Measurements from ENCODE around the gene TMEM59L. TPM values are rescaled to one million over a fixed set of nuclear protein-coding genes. Genes with fewer than 3 reads are reported as not detected.

The TMEM59L gene
- total and polyA plus RNA-seq, 10 of the 15 experiments (the other 5 are each of a cell fraction or from before 2014, with no cell fraction given), result 0.06 TPM; not detected in 9

DNA sequence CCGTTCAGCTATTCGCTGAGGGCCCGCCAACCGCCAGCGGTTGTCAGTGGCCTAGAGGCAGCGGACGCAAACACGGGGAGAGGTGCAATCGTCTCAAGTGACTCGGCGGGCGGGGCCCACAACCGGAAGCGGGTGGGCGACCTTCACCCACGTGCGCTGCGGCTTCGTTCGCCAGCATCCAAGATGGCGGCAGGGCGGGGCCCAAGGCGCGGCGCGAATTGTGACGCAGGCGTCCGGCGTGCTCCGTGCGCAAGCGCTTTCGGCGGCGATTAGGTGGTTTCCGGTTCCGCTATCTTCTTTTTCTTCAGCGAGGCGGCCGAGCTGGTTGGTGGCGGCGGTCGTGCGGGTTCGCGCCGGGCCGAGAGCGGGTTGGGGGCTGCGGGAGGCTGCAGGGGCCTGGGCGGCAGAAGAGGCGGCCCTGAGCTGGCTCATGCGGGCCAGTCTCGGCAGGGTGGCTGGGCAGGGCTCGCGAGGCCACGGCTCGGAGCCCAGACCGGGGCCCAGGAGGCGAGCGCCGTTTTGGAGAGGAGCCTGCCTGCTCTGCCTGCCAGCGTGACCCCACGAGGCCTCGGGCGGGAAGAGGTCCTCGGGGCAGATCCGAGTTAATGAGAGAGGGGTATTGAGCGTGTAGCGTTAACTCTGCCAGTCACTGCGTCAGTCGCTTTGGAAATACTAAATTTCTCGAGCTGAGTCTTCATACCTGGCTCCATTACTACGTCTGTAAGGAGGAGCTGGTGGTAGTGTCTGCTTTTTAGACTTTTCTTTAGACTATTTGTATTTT lies 40.9 kb upstream of the TMEM59L start, which contains the start of gene UBA52 (continued):
- TF ChIP-seq JUND (IDR thresholded peaks at IDR 0.05; ENCODE audit: low read depth, low read length), result 0 out of 2 replicates have a peak, but pooled peaks have one; percentile 25
- peak; percentile 65; the same call in 1 of the 2 replicates for TF ChIP-seq CHD2 (IDR thresholded peaks at IDR 0.05; ENCODE audit: borderline replicate concordance, low read depth, low read length)
- peak; percentile 81 for TF ChIP-seq NRF1 (conservative IDR thresholded peaks at IDR 0.05; ENCODE audit: low read depth, low read length)
- TF ChIP-seq RFX5 (IDR thresholded peaks at IDR 0.05; ENCODE audit: low read depth, low read length), result peak; percentile 85
- TF ChIP-seq, protein P1, sequence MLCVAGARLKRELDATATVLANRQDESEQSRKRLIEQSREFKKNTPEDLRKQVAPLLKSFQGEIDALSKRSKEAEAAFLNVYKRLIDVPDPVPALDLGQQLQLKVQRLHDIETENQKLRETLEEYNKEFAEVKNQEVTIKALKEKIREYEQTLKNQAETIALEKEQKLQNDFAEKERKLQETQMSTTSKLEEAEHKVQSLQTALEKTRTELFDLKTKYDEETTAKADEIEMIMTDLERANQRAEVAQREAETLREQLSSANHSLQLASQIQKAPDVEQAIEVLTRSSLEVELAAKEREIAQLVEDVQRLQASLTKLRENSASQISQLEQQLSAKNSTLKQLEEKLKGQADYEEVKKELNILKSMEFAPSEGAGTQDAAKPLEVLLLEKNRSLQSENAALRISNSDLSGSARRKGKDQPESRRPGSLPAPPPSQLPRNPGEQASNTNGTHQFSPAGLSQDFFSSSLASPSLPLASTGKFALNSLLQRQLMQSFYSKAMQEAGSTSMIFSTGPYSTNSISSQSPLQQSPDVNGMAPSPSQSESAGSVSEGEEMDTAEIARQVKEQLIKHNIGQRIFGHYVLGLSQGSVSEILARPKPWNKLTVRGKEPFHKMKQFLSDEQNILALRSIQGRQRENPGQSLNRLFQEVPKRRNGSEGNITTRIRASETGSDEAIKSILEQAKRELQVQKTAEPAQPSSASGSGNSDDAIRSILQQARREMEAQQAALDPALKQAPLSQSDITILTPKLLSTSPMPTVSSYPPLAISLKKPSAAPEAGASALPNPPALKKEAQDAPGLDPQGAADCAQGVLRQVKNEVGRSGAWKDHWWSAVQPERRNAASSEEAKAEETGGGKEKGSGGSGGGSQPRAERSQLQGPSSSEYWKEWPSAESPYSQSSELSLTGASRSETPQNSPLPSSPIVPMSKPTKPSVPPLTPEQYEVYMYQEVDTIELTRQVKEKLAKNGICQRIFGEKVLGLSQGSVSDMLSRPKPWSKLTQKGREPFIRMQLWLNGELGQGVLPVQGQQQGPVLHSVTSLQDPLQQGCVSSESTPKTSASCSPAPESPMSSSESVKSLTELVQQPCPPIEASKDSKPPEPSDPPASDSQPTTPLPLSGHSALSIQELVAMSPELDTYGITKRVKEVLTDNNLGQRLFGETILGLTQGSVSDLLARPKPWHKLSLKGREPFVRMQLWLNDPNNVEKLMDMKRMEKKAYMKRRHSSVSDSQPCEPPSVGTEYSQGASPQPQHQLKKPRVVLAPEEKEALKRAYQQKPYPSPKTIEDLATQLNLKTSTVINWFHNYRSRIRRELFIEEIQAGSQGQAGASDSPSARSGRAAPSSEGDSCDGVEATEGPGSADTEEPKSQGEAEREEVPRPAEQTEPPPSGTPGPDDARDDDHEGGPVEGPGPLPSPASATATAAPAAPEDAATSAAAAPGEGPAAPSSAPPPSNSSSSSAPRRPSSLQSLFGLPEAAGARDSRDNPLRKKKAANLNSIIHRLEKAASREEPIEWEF (IDR thresholded peaks at IDR 0.05; ENCODE audit: insufficient replicate concordance, low read depth, low read length), result no peak
- TF ChIP-seq SUPT20H (IDR thresholded peaks at IDR 0.05; ENCODE audit: borderline replicate concordance, control insufficient read depth, low read depth, low read length), result no peak
- no peak for TF ChIP-seq ETV6 (conservative IDR thresholded peaks at IDR 0.05 in 1 of 2, IDR thresholded peaks at IDR 0.05 in 1 of 2; ENCODE audit: borderline replicate concordance in 1 of 2, low read depth in 1 of 2)
- TF ChIP-seq SP1 (IDR thresholded peaks at IDR 0.05; ENCODE audit: low read depth, low read length), result peak; percentile 82
- TF ChIP-seq LARP7 (IDR thresholded peaks at IDR 0.05), result peak; percentile 96
- peak; percentile 37; the same call in 1 of the 2 replicates for TF ChIP-seq SPI1 (IDR thresholded peaks at IDR 0.05; ENCODE audit: borderline replicate concordance, insufficient read depth, low read depth, low read length)
- no peak for TF ChIP-seq EZH2 (IDR thresholded peaks at IDR 0.05; ENCODE audit: borderline replicate concordance, control insufficient read depth, low read depth, low read length)
- TF ChIP-seq, protein P2, sequence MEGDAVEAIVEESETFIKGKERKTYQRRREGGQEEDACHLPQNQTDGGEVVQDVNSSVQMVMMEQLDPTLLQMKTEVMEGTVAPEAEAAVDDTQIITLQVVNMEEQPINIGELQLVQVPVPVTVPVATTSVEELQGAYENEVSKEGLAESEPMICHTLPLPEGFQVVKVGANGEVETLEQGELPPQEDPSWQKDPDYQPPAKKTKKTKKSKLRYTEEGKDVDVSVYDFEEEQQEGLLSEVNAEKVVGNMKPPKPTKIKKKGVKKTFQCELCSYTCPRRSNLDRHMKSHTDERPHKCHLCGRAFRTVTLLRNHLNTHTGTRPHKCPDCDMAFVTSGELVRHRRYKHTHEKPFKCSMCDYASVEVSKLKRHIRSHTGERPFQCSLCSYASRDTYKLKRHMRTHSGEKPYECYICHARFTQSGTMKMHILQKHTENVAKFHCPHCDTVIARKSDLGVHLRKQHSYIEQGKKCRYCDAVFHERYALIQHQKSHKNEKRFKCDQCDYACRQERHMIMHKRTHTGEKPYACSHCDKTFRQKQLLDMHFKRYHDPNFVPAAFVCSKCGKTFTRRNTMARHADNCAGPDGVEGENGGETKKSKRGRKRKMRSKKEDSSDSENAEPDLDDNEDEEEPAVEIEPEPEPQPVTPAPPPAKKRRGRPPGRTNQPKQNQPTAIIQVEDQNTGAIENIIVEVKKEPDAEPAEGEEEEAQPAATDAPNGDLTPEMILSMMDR (IDR thresholded peaks at IDR 0.05 in 2 of 3, conservative IDR thresholded peaks at IDR 0.05 in 1 of 3; ENCODE audit: control insufficient read depth in 2 of 3, extremely low read depth in 1 of 3, insufficient read depth in 1 of 3, low read depth in 3 of 3, low read length in 3 of 3), result no peak
- TF ChIP-seq, protein P3, sequence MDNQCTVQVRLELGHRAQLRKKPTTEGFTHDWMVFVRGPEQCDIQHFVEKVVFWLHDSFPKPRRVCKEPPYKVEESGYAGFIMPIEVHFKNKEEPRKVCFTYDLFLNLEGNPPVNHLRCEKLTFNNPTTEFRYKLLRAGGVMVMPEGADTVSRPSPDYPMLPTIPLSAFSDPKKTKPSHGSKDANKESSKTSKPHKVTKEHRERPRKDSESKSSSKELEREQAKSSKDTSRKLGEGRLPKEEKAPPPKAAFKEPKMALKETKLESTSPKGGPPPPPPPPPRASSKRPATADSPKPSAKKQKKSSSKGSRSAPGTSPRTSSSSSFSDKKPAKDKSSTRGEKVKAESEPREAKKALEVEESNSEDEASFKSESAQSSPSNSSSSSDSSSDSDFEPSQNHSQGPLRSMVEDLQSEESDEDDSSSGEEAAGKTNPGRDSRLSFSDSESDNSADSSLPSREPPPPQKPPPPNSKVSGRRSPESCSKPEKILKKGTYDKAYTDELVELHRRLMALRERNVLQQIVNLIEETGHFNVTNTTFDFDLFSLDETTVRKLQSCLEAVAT (IDR thresholded peaks at IDR 0.05), result peak; percentile 56; the same call in 1 of the 2 replicates
- TF ChIP-seq MEF2A (IDR thresholded peaks at IDR 0.05; ENCODE audit: insufficient read depth, low read depth, low read length), result 0 out of 2 replicates have a peak, but pooled peaks have one; percentile 14
